Lung microvascular endothelial cell (primary cell): ENCODE data around the gene ZCCHC17. TPM values are rescaled to one million over a fixed set of nuclear protein-coding genes. Genes with fewer than 3 reads are reported as not detected.

ENCODE experiments used
- total RNA-seq: library from RNA; depleted of rRNA; stranded (reverse); fragments of >200 nt; gene quantifications from 2 replicates; pipeline ENCODE4 v1.2.1, GENCODE V29; 2014

Gene ZCCHC17
- total RNA-seq, 1 donor from 2014 or later, result 23.0 TPM

Other genes with a start within 250 kb of the ZCCHC17 start
- gene PUM1, start 231.3 kb upstream of the ZCCHC17 start, total RNA-seq, result 47.5 and 57.5 TPM in 2 replicates
- gene NKAIN1, start 57.1 kb upstream of the ZCCHC17 start, total RNA-seq, result not detected in 2 replicates
- gene SNRNP40, start 244 bp upstream of the ZCCHC17 start, total RNA-seq, result 99.2 and 110 TPM in 2 replicates
- 0.20 and 0.87 TPM in 2 replicates for gene FABP3, start 76.0 kb downstream of the ZCCHC17 start, total RNA-seq
- 5.2 and 9.1 TPM in 2 replicates for gene SERINC2, start 116.2 kb downstream of the ZCCHC17 start, total RNA-seq